Small intestine (tissue), 7 donors: ENCODE data around the gene LMO3. TPM values are rescaled to one million over a fixed set of nuclear protein-coding genes. Genes with fewer than 3 reads are reported as not detected.

Experiments
- DNase-seq, 2 donors: peaks; one replicate each; pipeline versions ENCODE4 v3.0.0 to v3.0.0-alpha.2; 2013
- FAIRE-seq: peaks from 2 replicates; lab custom pipeline; 2012; peaks lifted over from hg19 to GRCh38; lab: Jason Lieb, UNC
- H3K27ac ChIP-seq, 3 donors: one replicate each; pipeline ENCODE4 v1.5.1; 2013; ENCODE audit warnings: low read length in 2 of 3, mild to moderate bottlenecking in 2 of 3, control low read depth in 1 of 3, inconsistent platforms in 1 of 3, low read depth in 1 of 3, moderate library complexity in 1 of 3
- H3K27me3 ChIP-seq, 3 donors: one replicate each; pipeline ENCODE4 v1.6.1; 2013; ENCODE audit warnings: low read length in 3 of 3, inconsistent platforms in 1 of 3; ENCODE audit not compliant: control insufficient read depth in 3 of 3, insufficient read depth in 3 of 3
- H3K36me3 ChIP-seq, 3 donors: one replicate each; pipeline ENCODE4 v1.6.1; 2013; ENCODE audit warnings: low read length in 3 of 3, inconsistent platforms in 1 of 3, low read depth in 1 of 3, mild to moderate bottlenecking in 1 of 3, moderate library complexity in 1 of 3; ENCODE audit not compliant: control insufficient read depth in 3 of 3, insufficient read depth in 2 of 3
- H3K4me1 ChIP-seq, 3 donors: one replicate each; pipeline ENCODE4 v1.6.1; 2013; ENCODE audit warnings: low read length in 2 of 3, inconsistent platforms in 1 of 3, low read depth in 1 of 3, mild to moderate bottlenecking in 1 of 3, moderate library complexity in 1 of 3; ENCODE audit not compliant: control insufficient read depth in 3 of 3, insufficient read depth in 2 of 3
- H3K4me3 ChIP-seq, 3 donors: one replicate each; pipeline ENCODE4 v1.5.1; 2013; ENCODE audit warnings: low read length in 3 of 3, control low read depth in 1 of 3, inconsistent platforms in 1 of 3, low read depth in 1 of 3, mild to moderate bottlenecking in 1 of 3, moderate library complexity in 1 of 3
- H3K9me3 ChIP-seq, 2 donors: one replicate each; pipeline ENCODE4 v1.6.1; 2013; ENCODE audit warnings: low read depth in 1 of 2, low read length in 1 of 2; ENCODE audit not compliant: control insufficient read depth in 2 of 2, insufficient read depth in 1 of 2
- WGBS, 3 donors: extraction: QIAGEN DNeasy Blood & Tissue Kit; methylation state at CpG; one replicate each; pipeline ENCODE4 v1.1.7; 2013; 5-methylcytosine and 5-hydroxymethylcytosine counted together
- polyA plus RNA-seq, 4 donors: library from polyadenylated mRNA; stranded (reverse) in 3 of 4; unstranded in 1 of 4; fragments of 200-250 nt in 3 of 4; fragments of 120-200 nt in 1 of 4; gene quantifications; one replicate each; pipeline versions ENCODE4 v1.2.1 to v1.2.3, GENCODE V29; 2013
- donor health status: healthy with polysubstance abuse.
- donor health status: control.
- donor health status: control.
- donor health status: Bipolar disorder and iron deficiency.
- donor health status: healthy.

LMO3 gene
- polyA plus RNA-seq, 4 donors, result 0.24 to 1.9 (median 0.48) TPM

GRCh38 chr12:16499611-16500010 is 106.4 kb downstream of the LMO3 start:
- no peak for DNase-seq
- Histone ChIP-seq H3K27me3 (no peaks in the 10 kb centered on the region), H3K4me1 (no peaks in the 10 kb centered on the region), H3K36me3 (no peaks in the 10 kb centered on the region), H3K4me3 (no peak overlapping the region), H3K27ac (no peak overlapping the region), H3K9me3 (no peaks in the 10 kb centered on the region)
- FAIRE-seq, result no peak
- 74 to 83% (median 81%) methylated on average over 7 of the region's 7 CpGs for WGBS, 3 donors
